HG02798 (cell line): ENCODE data around the gene TRPM3.
"Not testable (repeated sequence)": the region's sequence is repeated elsewhere in the genome, so short reads cannot be mapped to it uniquely, and the experiment has no call there.

Experiments
- ATAC-seq: cut with Tn5 transposase; IDR thresholded peaks from one replicate; pipeline ENCODE4 v1.9.1; 2021; ENCODE audit warnings: mild to moderate bottlenecking; ENCODE audit not compliant: unreplicated experiment, poor library complexity

TRPM3 gene

DNA sequence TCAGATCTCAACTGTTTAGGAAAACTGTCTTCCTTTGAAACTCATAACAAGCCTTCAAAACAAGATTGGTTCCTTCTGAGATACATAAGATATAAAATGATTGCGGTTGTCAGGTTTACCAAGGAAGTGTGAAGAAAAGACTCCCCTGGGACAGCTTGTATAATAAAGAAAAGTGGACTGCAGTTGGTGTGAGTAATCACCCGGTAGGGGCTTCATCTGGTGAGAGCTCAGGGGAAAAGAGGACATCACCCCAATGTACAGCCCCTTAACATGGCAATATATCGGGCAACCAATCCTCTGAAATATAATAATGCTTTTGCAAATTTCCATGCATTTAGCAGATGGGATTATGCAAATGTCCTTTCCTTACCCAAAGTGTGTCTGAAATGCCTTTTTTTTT, 490.4 kb downstream of the TRPM3 start:
- no peak for ATAC-seq

- not testable (repeated sequence) for ATAC-seq
Measured at GRCh38 chr9:70629080-70629685, 492.2 kb downstream of the TRPM3 start.

- no peak for ATAC-seq
Measured at GRCh38 chr9:70625078-70625477, 496.3 kb downstream of the TRPM3 start.

GRCh38 chr9:70618784-70619183, 502.6 kb downstream of the TRPM3 start:
- ATAC-seq = no peak

- no peak for ATAC-seq
Measured at GRCh38 chr9:70617033-70617828, 504.2 kb downstream of the TRPM3 start.

DNA sequence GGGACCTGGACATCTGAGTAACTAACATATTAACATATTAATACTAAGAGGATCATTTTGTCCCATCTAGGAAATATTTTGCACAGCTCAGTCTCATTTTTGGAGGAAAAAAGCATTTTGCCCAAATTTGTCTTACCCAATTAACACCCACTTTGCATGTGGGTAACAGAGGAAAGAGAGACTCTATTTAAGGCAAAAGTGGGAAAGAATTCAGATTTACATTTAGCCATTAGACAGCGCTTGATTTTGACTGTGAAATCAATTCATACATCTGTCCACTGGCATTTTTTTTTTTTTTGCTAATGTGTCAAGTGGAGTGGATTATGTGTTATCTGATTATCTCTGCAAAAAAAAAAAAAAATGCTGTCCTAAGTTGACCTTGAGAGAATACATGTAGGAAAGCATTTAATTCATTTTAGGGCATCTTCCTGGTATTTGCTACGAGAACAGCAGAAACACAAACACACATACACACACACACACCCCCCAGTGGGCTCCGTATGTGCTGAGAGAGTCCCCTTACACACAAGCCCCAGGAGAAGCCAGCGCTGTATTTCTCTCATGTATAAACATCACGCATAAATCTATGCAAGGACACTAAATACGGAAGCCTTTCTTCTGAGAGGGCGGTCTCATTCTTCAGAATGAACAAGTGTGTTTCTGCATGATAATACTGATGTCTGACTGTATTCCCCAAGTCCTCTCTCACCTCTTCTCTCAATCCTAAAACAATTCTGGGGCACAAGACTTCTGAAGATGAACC, 505.0 kb downstream of the TRPM3 start:
- no peak for ATAC-seq

DNA sequence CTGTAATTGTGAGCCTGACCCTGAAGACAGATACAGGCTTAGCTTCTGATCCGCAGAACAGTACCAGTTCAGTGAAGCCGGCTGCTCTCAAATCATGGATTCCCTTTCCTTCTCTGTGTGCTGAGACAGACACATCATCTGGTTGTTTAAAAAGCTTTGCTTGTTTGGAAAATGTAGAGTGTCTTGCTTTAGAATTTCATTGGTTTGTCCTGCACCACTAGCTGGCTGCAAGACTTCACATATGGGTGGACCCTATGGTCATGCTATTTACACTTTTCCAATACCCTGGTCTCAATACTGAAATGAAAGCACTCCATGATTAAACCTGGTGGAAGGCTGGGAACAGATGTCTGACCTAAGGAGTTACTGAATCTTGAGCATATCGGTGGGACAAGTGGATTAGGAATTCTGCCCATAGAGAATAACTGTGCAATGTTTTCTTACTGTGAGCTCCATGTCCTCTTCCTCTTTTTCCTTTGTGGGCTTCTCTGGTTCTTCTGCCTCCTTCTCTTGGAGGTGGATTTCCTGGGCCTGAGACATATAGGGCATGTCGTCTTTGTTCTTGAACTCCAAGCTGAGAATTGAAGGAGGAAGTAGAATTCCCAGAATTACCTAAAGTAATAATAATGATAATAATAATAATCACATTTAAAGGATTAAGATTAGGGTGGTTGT, 505.8 kb downstream of the TRPM3 start:
- no peak for ATAC-seq

GRCh38 chr9:70614786-70615463, 506.5 kb downstream of the TRPM3 start:
- ATAC-seq = no peak

DNA sequence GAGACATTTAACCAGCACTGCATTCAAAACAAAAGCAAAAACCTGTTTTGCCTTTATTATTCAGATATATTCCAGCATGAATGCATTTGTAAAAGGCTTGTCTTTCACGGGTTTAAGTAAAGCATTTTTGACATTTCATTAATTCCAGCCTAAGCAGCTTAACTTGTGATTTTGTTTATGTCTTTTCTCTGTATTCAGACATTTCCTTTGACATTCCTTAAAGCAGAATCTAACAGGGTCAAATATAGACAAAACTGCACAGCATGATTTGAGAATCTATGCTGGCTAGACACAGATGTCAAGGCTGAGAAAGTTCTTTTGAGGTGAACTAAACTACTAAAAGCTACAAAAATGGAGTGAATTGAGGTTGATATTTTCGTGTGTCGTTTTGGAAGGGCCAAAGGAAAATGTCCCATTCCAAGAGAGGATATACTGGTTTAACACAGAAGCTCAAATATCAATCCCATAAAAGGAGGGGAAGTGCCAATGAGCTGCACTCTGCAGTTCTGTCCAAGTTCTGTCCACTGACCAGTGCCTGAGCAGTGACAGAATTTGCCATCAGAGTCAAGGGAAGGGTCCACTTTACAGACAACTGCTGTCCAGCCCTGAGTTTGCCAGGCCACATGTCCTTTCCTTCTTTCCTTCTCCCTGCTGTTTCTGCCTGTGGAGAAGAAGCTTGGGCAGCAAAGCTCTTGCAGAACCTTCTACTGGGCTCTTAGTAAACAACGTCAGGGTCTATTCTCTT, 508.2 kb downstream of the TRPM3 start:
- ATAC-seq = no peak

DNA sequence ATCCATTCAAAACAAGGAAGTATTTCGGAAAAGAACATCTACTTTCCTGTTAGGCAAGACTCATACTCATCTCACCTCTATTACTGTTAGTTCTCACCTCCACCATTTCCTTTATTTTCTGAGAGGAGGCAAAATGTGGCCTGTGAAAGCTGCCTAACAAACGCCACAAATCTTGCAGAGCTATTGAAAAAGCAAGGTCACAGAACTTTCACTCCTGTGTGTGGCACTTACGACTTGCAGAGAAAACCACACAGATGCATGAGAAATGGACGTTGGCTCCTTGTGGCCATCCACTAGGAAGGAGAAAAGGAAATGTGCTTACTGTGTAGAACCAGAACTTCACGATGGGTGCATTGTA, 511.2 kb downstream of the TRPM3 start:
- ATAC-seq = no peak

DNA sequence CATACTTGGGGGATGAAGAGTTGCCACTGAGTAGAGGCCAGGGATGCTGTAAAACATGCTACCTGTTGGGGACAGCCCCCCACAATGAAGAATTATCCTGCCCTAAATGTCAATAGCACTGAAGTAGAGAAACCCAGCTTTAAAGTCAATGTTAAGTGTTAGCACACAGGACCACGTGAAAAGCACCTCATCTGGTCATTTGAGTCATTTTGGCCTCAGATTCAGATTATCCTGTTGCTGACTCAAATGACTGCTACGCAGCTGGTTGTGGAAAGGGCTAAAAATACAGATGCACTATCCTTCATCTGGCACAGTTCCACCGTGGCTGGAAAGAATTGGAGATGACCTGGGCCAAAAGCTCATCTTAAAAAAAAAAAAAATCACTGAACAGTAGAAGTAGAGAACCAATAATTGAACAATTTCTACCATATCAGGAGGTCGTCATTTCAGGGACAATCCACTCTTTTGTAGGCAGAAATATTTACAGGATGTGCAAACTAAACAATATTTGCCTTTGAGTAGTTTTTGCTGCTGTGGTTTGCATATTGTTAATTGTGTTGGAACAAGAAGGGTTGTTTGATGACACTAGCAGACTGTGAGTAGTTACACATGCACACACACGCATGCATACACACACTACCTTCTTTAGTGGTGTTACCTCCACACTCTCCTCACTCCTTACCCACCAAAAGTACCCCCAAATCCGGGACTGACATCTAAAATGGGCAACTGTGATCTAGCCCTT, 511.7 kb downstream of the TRPM3 start:
- ATAC-seq = no peak

DNA sequence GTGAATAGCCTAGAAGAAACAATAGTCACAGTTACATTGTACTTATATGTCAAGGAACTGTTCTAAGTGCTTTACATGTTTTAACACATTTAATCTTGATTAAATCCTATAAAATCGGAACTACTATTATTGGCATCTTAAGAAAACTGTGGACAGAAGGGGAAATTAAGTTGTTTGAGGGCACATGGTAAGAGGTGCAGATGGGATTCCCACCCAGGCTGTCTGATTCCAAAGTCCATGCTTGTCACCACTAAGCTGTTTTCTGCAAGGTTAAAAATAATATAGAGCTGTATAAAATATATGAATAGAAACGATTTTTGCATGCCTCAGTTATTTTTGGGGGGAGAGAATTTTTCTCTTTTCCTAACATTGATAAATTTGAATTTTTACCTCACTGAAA, 512.4 kb downstream of the TRPM3 start:
- no peak for ATAC-seq

- ATAC-seq = no peak
Measured at GRCh38 chr9:70607926-70608325, 513.5 kb downstream of the TRPM3 start.

DNA sequence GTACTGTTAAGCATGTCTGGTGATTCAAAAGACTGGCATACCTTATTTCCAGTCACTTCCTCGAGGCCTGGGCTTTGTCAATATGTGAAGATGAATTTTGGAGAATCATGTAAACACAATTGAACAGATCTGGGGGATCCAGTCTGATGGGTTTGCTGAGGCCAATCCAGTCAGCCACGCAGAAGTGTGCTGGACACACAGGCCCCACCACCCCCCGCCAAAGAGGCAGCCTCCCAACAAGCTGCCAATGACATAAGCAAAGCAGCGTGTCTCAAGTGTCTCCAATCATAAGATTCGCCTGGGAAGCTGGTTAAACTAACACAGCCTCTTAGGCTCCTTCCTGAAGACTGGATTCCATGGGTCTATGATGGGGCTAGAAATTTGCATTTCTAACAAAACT, 514.1 kb downstream of the TRPM3 start:
- no peak for ATAC-seq

DNA sequence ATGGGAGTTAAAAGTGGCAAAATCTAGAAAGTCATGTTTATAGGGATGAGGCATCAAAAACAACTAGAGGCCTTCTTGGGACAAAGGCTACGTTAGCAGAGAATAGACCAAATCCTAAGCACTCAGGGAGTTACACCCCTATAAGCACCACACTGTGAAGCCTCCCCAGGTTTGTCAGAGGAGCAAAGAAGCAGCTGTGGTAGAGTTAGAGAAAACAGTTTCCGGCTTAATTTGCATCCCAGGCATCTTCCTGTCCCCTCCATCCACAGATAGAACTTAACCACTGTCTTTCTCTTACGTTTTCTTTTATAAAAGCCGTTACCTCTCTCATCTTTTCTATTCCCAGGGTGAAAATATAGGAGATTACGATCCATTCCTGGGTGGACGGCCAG, 518.4 kb downstream of the TRPM3 start:
- no peak for ATAC-seq

GRCh38 chr9:70602321-70603019, 519.0 kb downstream of the TRPM3 start:
- ATAC-seq = peak; percentile 82

DNA sequence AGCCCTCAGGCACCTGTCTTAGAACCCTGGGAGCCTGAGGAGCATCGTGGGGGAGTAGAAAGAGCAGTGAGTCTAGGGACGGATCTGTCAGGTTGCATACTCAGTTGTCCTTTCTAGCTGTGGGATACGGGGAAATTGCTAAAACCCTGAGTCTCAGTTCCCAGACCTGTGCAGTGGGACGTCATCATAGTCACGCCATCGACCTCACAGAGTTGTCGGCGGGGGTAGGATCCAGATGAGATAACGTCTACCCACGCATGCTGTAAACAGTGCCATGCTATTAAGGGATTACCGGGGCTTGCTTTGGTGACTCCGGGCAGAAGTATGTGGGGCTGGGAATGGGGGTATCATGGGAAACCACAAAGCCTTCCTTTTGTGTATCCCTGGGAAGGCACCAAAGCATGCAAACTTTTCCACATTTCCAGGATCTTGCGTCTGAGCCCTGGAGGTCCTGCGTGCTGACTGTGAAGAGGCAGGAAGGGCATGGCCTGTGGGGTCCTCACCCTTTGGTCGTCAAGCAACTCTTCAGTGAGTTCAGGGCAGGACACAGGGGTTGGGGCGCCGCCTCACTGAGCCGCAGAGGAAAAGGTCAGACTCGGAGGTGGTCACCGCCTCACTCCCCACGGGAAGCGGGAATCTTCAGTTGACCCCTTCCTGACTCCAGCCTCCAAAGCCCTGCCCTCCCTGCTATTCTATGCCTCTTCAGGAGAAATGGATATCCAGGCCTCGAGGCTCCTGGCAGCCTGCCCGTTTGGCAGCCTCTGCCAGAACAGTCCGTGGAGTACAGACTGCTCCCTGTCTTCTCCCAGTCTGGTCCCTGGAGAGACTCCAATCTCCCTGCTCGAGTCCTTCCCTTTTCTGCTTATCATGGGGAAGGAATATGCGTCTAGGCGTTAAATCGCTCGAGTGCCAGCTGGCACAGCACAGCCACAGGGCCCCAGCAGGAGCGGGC, 520.1 kb downstream of the TRPM3 start:
- ATAC-seq = no peak
